Endothelial cell of umbilical vein (primary cell): ENCODE results near the gene CHI3L2. TPM values are rescaled to one million over a fixed set of nuclear protein-coding genes. Genes with fewer than 3 reads are reported as not detected.

Experiments
- BruUV-seq: library from RNA; stranded (reverse); fragments of 400-500 nt; replicated peaks from 2 replicates; lab custom pipeline; 2021; lab: Mats Ljungman, UMichigan
- CTCF ChIA-PET: fragments of 300-600, 350-600 bp; sonication (Branson Sonifier 250); formaldehyde crosslinking; loops from one replicate; lab custom pipeline; 2021; ENCODE audit warnings: antibody characterized with exemption, inconsistent platforms; lab: Charles Lee
- POLR2A ChIA-PET: fragments of 300-600, 350-600 bp; sonication (Branson Sonifier 250); formaldehyde crosslinking; loops from one replicate; lab custom pipeline; 2021; ENCODE audit warnings: antibody characterized with exemption, inconsistent platforms; lab: Charles Lee
- DNase-seq: peaks from one replicate; pipeline ENCODE4 v3.0.0-alpha.2; 2011; ENCODE audit warnings: low read depth, low spot score
- FAIRE-seq: peaks from 2 replicates; lab custom pipeline; 2011; peaks lifted over from hg19 to GRCh38; lab: Jason Lieb, UNC
- H2AFZ ChIP-seq: 2 replicates; pipeline ENCODE4 v1.6.0; 2012; ENCODE audit warnings: low read depth, low read length, control low read depth, inconsistent platforms
- H3K27ac ChIP-seq: 2 replicates; pipeline ENCODE4 v1.5.1; 2011; ENCODE audit warnings: low read depth, mild to moderate bottlenecking, control low read depth, low read length, moderate library complexity; ENCODE audit not compliant: insufficient read depth
- H3K27me3 ChIP-seq, 2 experiments: 2 replicates each; pipeline versions ENCODE4 v1.6.0 to v1.6.1; 2011; ENCODE audit warnings: low read length in 2 of 2, mixed read lengths in 1 of 2; ENCODE audit not compliant: control insufficient read depth in 2 of 2, insufficient read depth in 2 of 2
- H3K36me3 ChIP-seq, 2 experiments: 2 replicates in 1 of 2; 3 replicates in 1 of 2; pipeline ENCODE4 v1.5.1; 2011; ENCODE audit warnings: low read length in 2 of 2, mild to moderate bottlenecking in 1 of 2, moderate library complexity in 1 of 2; ENCODE audit not compliant: control insufficient read depth in 2 of 2, insufficient read depth in 2 of 2; ENCODE audit errors: extremely low read depth in 1 of 2
- H3K4me1 ChIP-seq: 3 replicates; pipeline ENCODE4 v1.5.1; 2011; ENCODE audit warnings: mild to moderate bottlenecking, low read length; ENCODE audit not compliant: control insufficient read depth, insufficient read depth; ENCODE audit errors: extremely low read depth
- H3K4me2 ChIP-seq: 2 replicates; pipeline ENCODE4 v1.6.1; 2011; ENCODE audit warnings: low read length, control low read depth, mixed read lengths; ENCODE audit not compliant: insufficient read depth
- H3K4me3 ChIP-seq, 3 experiments: fragments of 200-600 bp in 1 of 3; sonication (generic), shearing (Covaris generic) in 1 of 3; replicated peaks in 1 of 3; 2 replicates each; pipeline ENCODE4 v1.5.1; 2011 to 2016; ENCODE audit warnings: control low read depth in 3 of 3, low read length in 3 of 3, mild to moderate bottlenecking in 2 of 3, inconsistent platforms in 1 of 3, low read depth in 1 of 3, moderate library complexity in 1 of 3; ENCODE audit not compliant: insufficient read depth in 1 of 3
- H3K79me2 ChIP-seq: 2 replicates; pipeline ENCODE4 v1.6.0; 2012; ENCODE audit warnings: low read length, inconsistent platforms; ENCODE audit not compliant: control insufficient read depth, insufficient read depth
- H3K9ac ChIP-seq: replicated peaks from 2 replicates; pipeline ENCODE3; 2011; ENCODE audit warnings: low read length, control low read depth; ENCODE audit not compliant: insufficient read depth; ENCODE audit errors: extremely low read depth
- H3K9me1 ChIP-seq: replicated peaks from 3 replicates; pipeline ENCODE4 v1.6.0; 2011; ENCODE audit warnings: mild to moderate bottlenecking, low read length; ENCODE audit not compliant: control insufficient read depth, insufficient read depth; ENCODE audit errors: extremely low read depth
- H3K9me3 ChIP-seq: replicated peaks from 2 replicates; pipeline ENCODE4 v1.5.1; 2012; ENCODE audit warnings: low read length, inconsistent platforms; ENCODE audit not compliant: control insufficient read depth, insufficient read depth
- H4K20me1 ChIP-seq: replicated peaks from 2 replicates; pipeline ENCODE3; 2011; ENCODE audit warnings: mild to moderate bottlenecking, low read length; ENCODE audit not compliant: control insufficient read depth, insufficient read depth; ENCODE audit errors: extremely low read depth
- EZH2 ChIP-seq: IDR thresholded peaks from 2 replicates; pipeline ENCODE4 v1.6.1; 2012; ENCODE audit warnings: borderline replicate concordance, low read depth, mild to moderate bottlenecking, moderate library complexity, low read length, inconsistent platforms; ENCODE audit not compliant: severe bottlenecking
- FOS ChIP-seq: IDR thresholded peaks from 2 replicates; pipeline ENCODE4 v1.6.1; 2011; ENCODE audit warnings: mild to moderate bottlenecking, low read length, moderate library complexity, borderline replicate concordance; ENCODE audit not compliant: insufficient read depth
- MYC ChIP-seq: IDR thresholded peaks from one replicate; pipeline ENCODE4 v1.6.1; 2011; ENCODE audit warnings: mild to moderate bottlenecking, low read depth, low read length
- POLR2A ChIP-seq: IDR thresholded peaks from 2 replicates; pipeline ENCODE4 v1.6.1; 2012; ENCODE audit warnings: low read depth, mild to moderate bottlenecking, control low read depth, low read length
- POLR2AphosphoS5 ChIP-seq: IDR thresholded peaks from 2 replicates; pipeline ENCODE4 v1.6.1; 2012; ENCODE audit warnings: low read depth, mild to moderate bottlenecking, control low read depth, low read length, moderate library complexity; ENCODE audit not compliant: insufficient read depth
- dilution Hi-C: fragments of 300-500 bp; cut with MboI; formaldehyde crosslinking; loops from one replicate; pipeline ENCODE4 v1.15.0; 2019; ENCODE audit warnings: low sequenced_read_pairs; ENCODE audit not compliant: extremely low pct_ligation_motif_present
- intact Hi-C: fragments of 100-400 bp; cut with micrococcal nuclease; formaldehyde crosslinking; loops from one replicate; pipeline ENCODE4 v1.10.0; 2022
- polyA plus RNA-seq, 4 experiments: library from polyadenylated mRNA; depleted of rRNA in 3 of 4; stranded (reverse) in 3 of 4; unstranded in 1 of 4; fragments of >200 nt; gene quantifications; 2 replicates each; pipeline versions ENCODE4 v1.2.1 to v1.2.3, GENCODE V29; 2011 to 2012; ENCODE audit warnings: missing spikeins in 1 of 4
- total RNA-seq: library from RNA; stranded (reverse); gene quantifications from 2 replicates; pipeline ENCODE4 v1.2.3, GENCODE V29; 2021
- TF ChIP-seq, protein P1 (sequence below): IDR thresholded peaks from 2 replicates; pipeline ENCODE4 v1.6.1; 2011; ENCODE audit not compliant: insufficient read depth, insufficient read length
- TF ChIP-seq, protein P2 (sequence below), 2 donors: IDR thresholded peaks; 1 replicate in 1 of 2; 2 replicates in 1 of 2; pipeline ENCODE4 v1.5.1; 2011; ENCODE audit warnings: low read length in 2 of 2, mild to moderate bottlenecking in 2 of 2, moderate library complexity in 2 of 2, control low read depth in 1 of 2, inconsistent platforms in 1 of 2, low read depth in 1 of 2; ENCODE audit not compliant: insufficient read depth in 1 of 2; ENCODE audit errors: extremely low read depth in 1 of 2

Gene CHI3L2
- total and polyA plus RNA-seq, 2 donors (not counting 3 experiments of a cell fraction or from before 2014, with no cell fraction given), result not detected

DNA sequence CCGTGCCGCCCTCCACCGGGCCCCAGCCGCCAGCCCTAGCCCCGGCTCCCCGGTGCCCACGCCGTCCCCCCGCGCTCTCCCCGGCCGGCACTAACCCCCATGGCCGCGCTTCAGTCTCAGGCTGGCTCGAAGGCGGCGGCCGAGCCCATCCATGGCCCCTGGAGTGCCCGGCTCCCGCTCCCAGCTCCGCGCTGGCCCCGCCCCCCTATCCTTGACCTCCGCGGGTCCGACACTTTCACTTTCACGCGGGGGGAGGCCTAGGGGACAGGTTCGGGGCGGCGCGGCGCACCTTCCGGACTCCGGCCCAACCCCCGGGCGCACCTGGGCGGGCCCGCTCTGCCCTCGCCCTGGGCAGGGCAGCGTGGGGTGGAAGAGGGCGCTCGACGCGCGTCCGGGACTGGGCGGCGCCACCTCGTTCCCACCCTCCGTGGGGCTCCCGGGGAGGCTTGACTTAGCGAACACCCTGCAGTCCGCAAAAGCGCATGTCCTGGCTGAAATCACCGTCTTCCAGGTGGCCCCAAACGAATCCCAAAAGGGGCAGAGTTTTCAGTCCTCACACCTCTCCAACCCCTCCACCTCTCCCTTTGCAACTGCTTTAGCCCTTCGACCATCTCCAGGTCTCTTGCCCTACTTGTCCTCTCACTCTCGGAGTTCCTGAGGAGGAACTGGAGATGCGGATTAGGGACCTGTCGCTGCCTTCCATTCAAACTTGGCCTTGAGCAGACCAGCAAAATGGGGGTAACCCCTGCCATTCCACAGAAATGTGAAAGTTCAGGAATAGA, 23.1 kb upstream of the CHI3L2 start:
- TF ChIP-seq POLR2A (no peak), FOS (no peak), EZH2 (peak; percentile 68), POLR2AphosphoS5 (no peak), MYC (no peak)
- TF ChIP-seq, protein P1, sequence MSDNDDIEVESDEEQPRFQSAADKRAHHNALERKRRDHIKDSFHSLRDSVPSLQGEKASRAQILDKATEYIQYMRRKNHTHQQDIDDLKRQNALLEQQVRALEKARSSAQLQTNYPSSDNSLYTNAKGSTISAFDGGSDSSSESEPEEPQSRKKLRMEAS, result no peak
- TF ChIP-seq, protein P2, sequence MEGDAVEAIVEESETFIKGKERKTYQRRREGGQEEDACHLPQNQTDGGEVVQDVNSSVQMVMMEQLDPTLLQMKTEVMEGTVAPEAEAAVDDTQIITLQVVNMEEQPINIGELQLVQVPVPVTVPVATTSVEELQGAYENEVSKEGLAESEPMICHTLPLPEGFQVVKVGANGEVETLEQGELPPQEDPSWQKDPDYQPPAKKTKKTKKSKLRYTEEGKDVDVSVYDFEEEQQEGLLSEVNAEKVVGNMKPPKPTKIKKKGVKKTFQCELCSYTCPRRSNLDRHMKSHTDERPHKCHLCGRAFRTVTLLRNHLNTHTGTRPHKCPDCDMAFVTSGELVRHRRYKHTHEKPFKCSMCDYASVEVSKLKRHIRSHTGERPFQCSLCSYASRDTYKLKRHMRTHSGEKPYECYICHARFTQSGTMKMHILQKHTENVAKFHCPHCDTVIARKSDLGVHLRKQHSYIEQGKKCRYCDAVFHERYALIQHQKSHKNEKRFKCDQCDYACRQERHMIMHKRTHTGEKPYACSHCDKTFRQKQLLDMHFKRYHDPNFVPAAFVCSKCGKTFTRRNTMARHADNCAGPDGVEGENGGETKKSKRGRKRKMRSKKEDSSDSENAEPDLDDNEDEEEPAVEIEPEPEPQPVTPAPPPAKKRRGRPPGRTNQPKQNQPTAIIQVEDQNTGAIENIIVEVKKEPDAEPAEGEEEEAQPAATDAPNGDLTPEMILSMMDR (IDR thresholded peaks at IDR 0.05; ENCODE audit: extremely low read depth in 1 of 2, insufficient read depth in 1 of 2, low read depth in 1 of 2, low read length in 2 of 2), result no peak
- Histone ChIP-seq H4K20me1 (no peaks in the 10 kb centered on the region), H3K4me1 (peaks cover 3% of the 10 kb centered on the region), H3K9me3 (no peaks in the 10 kb centered on the region), H2AFZ (peak overlapping the region; percentile 74), H3K4me3 (peak overlapping the region; percentile 38 to 53 (median 48)), H3K27ac (no peak overlapping the region), H3K4me2 (peak overlapping the region; percentile 63), H3K9me1 (no peaks in the 10 kb centered on the region), H3K79me2 (no peaks in the 10 kb centered on the region), H3K27me3 (peaks cover 22 to 31% of the 10 kb centered on the region in 2 experiments), H3K9ac (no peak overlapping the region), H3K36me3 (no peaks in the 10 kb centered on the region)
- ChIA-PET POLR2A (no interaction called here), CTCF (interaction anchor here (1.0 kb wide), 1 partner anchor 18 kb away, joined by 3 read pairs; no protein-coding TSS in a partner anchor)
- dilution Hi-C loops (no loop called here), intact Hi-C loops (no loop called here)
- FAIRE-seq (no peak), DNase-seq (no peak)
- BruUV-seq, result no TSS peak
